ENCODE results near the gene SLC4A1.

The SLC4A1 gene

DNA sequence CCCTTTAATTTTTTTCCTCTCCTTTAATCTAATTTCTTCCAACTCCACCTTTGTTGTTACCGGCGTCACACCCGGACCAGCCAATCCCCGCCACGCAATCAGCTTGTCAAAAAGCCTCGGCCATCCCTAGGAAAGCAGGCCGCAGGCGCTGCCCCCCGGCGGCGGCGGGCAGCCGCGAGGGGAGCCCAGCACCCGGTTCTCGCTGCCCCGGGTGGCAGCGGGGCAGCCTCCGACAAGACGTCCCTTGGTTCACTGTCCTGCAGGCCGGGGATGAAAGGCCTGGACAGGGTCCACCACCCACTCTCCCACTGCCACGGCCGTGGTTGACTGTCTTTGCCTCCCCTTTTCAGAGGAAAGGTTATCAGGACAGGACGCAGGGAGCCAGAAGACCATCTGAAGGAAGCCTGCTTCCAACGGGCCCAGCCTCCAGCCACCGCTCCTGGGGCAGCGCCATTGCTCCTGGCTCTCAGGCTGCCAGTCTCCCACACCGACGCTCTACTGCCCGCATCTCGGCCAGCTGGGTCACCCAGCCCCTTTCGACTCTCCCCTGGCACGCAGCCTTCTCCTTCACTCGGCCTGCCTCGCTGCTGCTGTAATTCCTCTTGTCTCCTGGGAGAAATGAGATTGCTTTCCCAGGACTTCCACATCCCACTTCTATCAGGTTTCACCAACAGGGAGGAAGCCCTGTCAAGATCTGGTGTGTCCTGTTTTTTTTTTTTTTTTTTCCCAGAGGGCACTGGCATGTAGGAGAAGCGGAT lies 45.6 kb downstream of the SLC4A1 start:
- no peaks in the 10 kb centered on the region for H3K9me3 ChIP-seq (ENCODE audit: control insufficient read depth, low read length)
- H3K27me3 ChIP-seq (replicated peaks; ENCODE audit: control insufficient read depth, insufficient read depth, low read length, poor library complexity, severe bottlenecking): no peaks in the 10 kb centered on the region
- H3K36me3 ChIP-seq (ENCODE audit: control insufficient read depth, insufficient read depth, low read length): no peaks in the 10 kb centered on the region
- peak overlapping the region; percentile 96 for H3K4me3 ChIP-seq (ENCODE audit: insufficient read depth, low read depth, low read length, poor library complexity, severe bottlenecking)
- DNase-seq: peak in 2 of 3 donors; percentile 29 to 45
- peaks cover 10% of the 10 kb centered on the region for H3K4me1 ChIP-seq (ENCODE audit: control insufficient read depth, insufficient read depth, low read length, poor library complexity, severe bottlenecking)
- H3K27ac ChIP-seq (ENCODE audit: insufficient read depth, low read length, poor library complexity, severe bottlenecking): peak overlapping the region; percentile 90

DNA sequence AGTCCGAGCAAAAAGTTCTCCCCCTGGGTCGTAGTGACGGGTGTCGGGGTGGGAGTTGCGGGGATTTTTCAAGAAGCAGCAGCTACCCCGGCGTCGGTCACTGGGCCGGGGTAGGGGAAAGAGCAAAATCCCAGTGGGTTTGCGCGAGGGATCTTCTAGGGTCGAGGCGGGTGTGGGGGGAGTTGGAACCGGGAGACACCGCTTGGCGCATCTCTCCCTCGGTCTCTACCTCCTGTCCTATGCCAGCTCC lies 46.1 kb downstream of the SLC4A1 start:
- no peak for DNase-seq
- peak overlapping the region; percentile 96 for H3K4me3 ChIP-seq (ENCODE audit: insufficient read depth, low read depth, low read length, poor library complexity, severe bottlenecking)
- H3K27ac ChIP-seq (ENCODE audit: insufficient read depth, low read length, poor library complexity, severe bottlenecking): peak overlapping the region; percentile 90
- no peaks in the 10 kb centered on the region for H3K9me3 ChIP-seq (ENCODE audit: control insufficient read depth, low read length)
- H3K4me1 ChIP-seq (ENCODE audit: control insufficient read depth, insufficient read depth, low read length, poor library complexity, severe bottlenecking): peaks cover 15% of the 10 kb centered on the region
- no peaks in the 10 kb centered on the region for H3K36me3 ChIP-seq (ENCODE audit: control insufficient read depth, insufficient read depth, low read length)
- H3K27me3 ChIP-seq (replicated peaks; ENCODE audit: control insufficient read depth, insufficient read depth, low read length, poor library complexity, severe bottlenecking): no peaks in the 10 kb centered on the region

GRCh38 chr17:44221084-44221861 lies 46.7 kb downstream of the SLC4A1 start:
- Histone ChIP-seq H3K27ac (ENCODE audit: insufficient read depth, low read length, poor library complexity, severe bottlenecking) (peak overlapping the region; percentile 90), H3K27me3 (replicated peaks; ENCODE audit: control insufficient read depth, insufficient read depth, low read length, poor library complexity, severe bottlenecking) (no peaks in the 10 kb centered on the region), H3K4me1 (ENCODE audit: control insufficient read depth, insufficient read depth, low read length, poor library complexity, severe bottlenecking) (peaks cover 20% of the 10 kb centered on the region), H3K36me3 (ENCODE audit: control insufficient read depth, insufficient read depth, low read length) (no peaks in the 10 kb centered on the region), H3K9me3 (ENCODE audit: control insufficient read depth, low read length) (no peaks in the 10 kb centered on the region), H3K4me3 (ENCODE audit: insufficient read depth, low read depth, low read length, poor library complexity, severe bottlenecking) (peak overlapping the region; percentile 96)
- peak; percentile 43 to 56 (median 51) for DNase-seq

DNA sequence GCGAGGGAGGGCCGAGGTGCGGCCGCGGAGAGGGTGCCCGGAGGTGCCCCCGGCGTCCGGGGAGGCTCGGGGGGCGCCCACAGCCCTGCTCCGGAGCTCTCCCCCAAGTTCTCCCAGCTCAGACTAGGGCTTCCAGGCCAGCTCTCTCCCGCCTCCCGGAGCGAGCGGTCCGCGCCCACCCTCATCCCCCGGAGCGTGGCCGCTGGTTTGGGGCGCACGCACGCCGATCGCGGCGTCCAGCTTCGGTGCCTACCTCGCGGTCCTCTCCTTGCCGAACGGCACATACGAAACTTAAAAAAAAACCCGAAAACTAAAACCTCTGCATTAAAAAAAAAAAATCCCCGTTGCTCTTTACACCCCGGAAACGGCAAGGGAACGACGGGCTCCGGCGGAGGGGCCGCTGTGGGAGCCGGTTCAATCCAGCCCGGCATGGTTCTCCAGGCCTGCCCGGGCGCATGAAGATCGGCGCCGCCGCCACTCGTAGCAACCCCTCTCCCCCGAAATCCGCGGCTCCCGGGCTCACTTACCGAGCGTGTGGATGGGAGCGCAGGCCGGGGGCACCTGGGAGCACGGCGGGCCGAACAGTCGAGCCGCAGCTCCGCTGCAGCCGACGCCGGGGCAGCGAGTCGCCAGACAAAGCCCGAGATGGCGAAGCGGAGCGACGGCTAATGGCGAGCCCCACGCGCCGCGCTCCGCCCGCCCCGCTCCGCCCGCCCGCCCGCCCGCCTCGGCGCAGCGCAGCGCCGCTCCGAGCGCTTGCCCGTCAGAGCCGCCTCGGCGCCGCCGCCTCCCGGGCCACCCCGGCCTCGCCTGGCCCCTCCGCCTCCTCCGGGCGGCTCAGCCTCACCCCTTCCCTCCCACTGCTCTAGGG lies 47.5 kb downstream of the SLC4A1 start:
- Histone ChIP-seq H3K36me3 (ENCODE audit: control insufficient read depth, insufficient read depth, low read length) (peaks cover 7% of the 10 kb centered on the region), H3K4me1 (ENCODE audit: control insufficient read depth, insufficient read depth, low read length, poor library complexity, severe bottlenecking) (peaks cover 28% of the 10 kb centered on the region), H3K4me3 (ENCODE audit: insufficient read depth, low read depth, low read length, poor library complexity, severe bottlenecking) (peak overlapping the region; percentile 96), H3K9me3 (ENCODE audit: control insufficient read depth, low read length) (no peaks in the 10 kb centered on the region), H3K27ac (ENCODE audit: insufficient read depth, low read length, poor library complexity, severe bottlenecking) (peak overlapping the region; percentile 90), H3K27me3 (replicated peaks; ENCODE audit: control insufficient read depth, insufficient read depth, low read length, poor library complexity, severe bottlenecking) (no peaks in the 10 kb centered on the region)
- DNase-seq: peak; percentile 34 to 41 (median 38)

- Histone ChIP-seq H3K27me3 (replicated peaks; ENCODE audit: control insufficient read depth, insufficient read depth, low read length, poor library complexity, severe bottlenecking) (no peaks in the 10 kb centered on the region), H3K36me3 (ENCODE audit: control insufficient read depth, insufficient read depth, low read length) (peaks cover 14% of the 10 kb centered on the region), H3K4me3 (ENCODE audit: insufficient read depth, low read depth, low read length, poor library complexity, severe bottlenecking) (peak within 1 kb of the TSS; percentile 96), H3K9me3 (ENCODE audit: control insufficient read depth, low read length) (no peaks in the 10 kb centered on the region), H3K27ac (ENCODE audit: insufficient read depth, low read length, poor library complexity, severe bottlenecking) (peak within 1 kb of the TSS; percentile 90), H3K4me1 (ENCODE audit: control insufficient read depth, insufficient read depth, low read length, poor library complexity, severe bottlenecking) (peaks cover 36% of the 10 kb centered on the region)
- DNase-seq: peak; percentile 64 to 67 (median 65)
Observed at GRCh38 chr17:44219616-44220212, 48.2 kb downstream of the SLC4A1 start, which contains the start of gene UBTF. TSS of gene UBTF (minus strand) at chr17:44219675. CDS start at chr17:44218229, 1,446 bp downstream.

DNA sequence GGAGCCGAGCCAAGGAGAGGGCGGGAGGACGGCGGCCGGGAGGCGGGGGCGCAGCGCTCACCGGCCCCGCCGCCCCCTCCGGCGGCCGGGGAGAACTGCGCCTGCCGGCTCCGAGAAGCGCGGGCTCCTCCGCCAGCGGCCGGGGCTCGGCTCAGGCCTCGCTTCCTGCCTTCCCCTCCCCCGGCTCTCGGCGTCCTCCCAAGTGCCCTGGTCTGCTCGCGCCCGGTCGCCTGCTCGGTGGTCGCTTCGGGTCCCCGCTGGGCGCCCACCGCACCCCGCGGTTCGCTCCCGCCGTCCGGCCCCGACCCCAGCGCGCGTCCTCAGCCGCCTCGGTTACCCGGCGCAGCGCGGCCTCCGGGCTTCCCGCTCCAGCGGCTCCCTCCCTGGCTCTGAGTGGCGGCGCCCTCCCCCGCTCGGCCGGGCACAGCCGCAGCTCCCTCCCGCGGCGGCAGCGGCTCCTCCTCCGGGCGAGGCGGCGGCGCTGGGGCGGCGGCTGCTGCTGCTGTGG lies 48.8 kb downstream of the SLC4A1 start:
- H3K27ac ChIP-seq (ENCODE audit: insufficient read depth, low read length, poor library complexity, severe bottlenecking): peak overlapping the region; percentile 90
- DNase-seq: peak; percentile 43 to 61 (median 58)

DNA sequence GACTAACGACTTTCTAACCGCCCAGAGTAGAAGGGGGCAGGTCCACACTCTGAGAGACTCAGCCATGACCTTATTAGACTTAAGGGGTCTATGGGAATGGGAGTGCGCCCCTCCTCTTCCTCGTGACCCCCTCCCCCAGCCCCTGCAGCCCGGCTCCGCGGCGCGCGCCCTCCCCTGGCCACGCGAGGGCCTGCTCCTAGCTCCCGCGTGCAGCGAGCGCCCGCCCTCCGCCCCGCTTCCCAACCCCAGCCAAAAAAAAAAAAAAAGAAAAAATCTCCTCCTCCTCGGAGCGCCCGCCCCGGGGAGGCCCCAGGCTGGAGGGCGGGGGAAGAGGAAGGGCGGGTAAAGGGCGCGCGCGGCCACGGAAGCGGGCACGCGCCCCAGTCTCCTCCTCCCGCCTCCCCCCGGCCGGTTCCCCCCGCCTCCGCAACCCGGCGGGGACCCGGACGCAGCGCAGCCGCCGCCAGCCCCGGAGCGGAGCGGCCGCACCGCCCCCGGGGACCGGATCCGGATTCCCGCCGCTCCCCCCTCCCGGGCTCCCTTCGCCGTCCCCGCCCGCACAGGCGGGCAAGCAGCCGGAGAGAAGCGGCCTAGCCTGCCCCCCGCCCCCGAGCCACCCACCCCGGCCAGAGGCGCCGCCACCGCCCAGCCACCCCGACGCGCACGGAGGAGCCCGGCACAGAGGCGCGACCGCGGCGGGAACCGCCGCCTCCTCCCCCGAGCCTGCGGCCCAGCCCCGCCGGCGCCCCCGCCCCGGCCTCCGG lies 49.4 kb downstream of the SLC4A1 start:
- Histone ChIP-seq H3K36me3 (ENCODE audit: control insufficient read depth, insufficient read depth, low read length) (peaks cover 26% of the 10 kb centered on the region), H3K9me3 (ENCODE audit: control insufficient read depth, low read length) (no peaks in the 10 kb centered on the region), H3K27me3 (replicated peaks; ENCODE audit: control insufficient read depth, insufficient read depth, low read length, poor library complexity, severe bottlenecking) (no peaks in the 10 kb centered on the region), H3K4me1 (ENCODE audit: control insufficient read depth, insufficient read depth, low read length, poor library complexity, severe bottlenecking) (peaks cover 41% of the 10 kb centered on the region), H3K4me3 (ENCODE audit: insufficient read depth, low read depth, low read length, poor library complexity, severe bottlenecking) (peak overlapping the region; percentile 58), H3K27ac (ENCODE audit: insufficient read depth, low read length, poor library complexity, severe bottlenecking) (peak overlapping the region; percentile 90)
- DNase-seq: peak; percentile 79 to 82 (median 79)

More for the DNA sequence above, 48.8 kb downstream of the SLC4A1 start:
- H3K9me3 ChIP-seq (ENCODE audit: control insufficient read depth, low read length): no peaks in the 10 kb centered on the region
- peaks cover 20% of the 10 kb centered on the region for H3K36me3 ChIP-seq (ENCODE audit: control insufficient read depth, insufficient read depth, low read length)
- no peaks in the 10 kb centered on the region for H3K27me3 ChIP-seq (replicated peaks; ENCODE audit: control insufficient read depth, insufficient read depth, low read length, poor library complexity, severe bottlenecking)
- peak overlapping the region; percentile 58 for H3K4me3 ChIP-seq (ENCODE audit: insufficient read depth, low read depth, low read length, poor library complexity, severe bottlenecking)
- H3K4me1 ChIP-seq (ENCODE audit: control insufficient read depth, insufficient read depth, low read length, poor library complexity, severe bottlenecking): peaks cover 37% of the 10 kb centered on the region

DNA sequence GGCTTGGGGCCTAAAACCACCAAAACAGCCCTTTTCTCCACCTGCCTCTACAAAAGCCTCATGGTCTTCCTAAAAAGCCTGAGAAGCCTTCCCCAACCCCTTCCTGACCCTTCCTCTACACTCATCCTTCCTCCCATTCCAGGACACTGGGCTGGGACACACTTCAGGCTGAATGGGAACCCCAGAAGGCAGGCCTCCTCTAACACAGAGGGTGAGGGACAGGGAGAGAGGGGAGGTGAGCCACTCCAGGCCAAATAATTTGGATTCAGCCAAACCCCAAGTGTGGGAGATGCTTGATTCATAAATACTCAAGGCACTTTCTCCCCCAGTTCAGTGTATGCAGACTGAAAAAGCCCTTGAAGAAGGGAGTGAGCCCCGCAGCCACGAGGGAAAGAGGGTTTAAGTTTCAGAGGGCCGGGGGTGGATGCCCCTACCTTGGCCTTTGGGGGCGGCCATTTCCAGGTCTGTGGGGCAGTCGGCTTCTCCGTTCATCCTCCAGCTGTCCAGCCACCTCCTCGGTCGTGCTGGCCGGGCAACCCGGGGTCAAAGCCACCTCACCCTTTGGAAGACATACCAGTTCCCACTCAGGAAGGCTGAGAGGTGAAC lies 50.1 kb downstream of the SLC4A1 start:
- H3K9me3 ChIP-seq (ENCODE audit: control insufficient read depth, low read length): no peaks in the 10 kb centered on the region
- no peaks in the 10 kb centered on the region for H3K27me3 ChIP-seq (replicated peaks; ENCODE audit: control insufficient read depth, insufficient read depth, low read length, poor library complexity, severe bottlenecking)
- peaks cover 32% of the 10 kb centered on the region for H3K36me3 ChIP-seq (ENCODE audit: control insufficient read depth, insufficient read depth, low read length)
- H3K4me3 ChIP-seq (ENCODE audit: insufficient read depth, low read depth, low read length, poor library complexity, severe bottlenecking): peak overlapping the region; percentile 58
- peaks cover 41% of the 10 kb centered on the region for H3K4me1 ChIP-seq (ENCODE audit: control insufficient read depth, insufficient read depth, low read length, poor library complexity, severe bottlenecking)
- DNase-seq: no peak
- peak overlapping the region; percentile 90 for H3K27ac ChIP-seq (ENCODE audit: insufficient read depth, low read length, poor library complexity, severe bottlenecking)

Data from effector memory CD4-positive, alpha-beta T cell (primary cell).